ES-I3 (cell line): ENCODE results near the gene C21orf91.

Source experiments
- H3K36me3 ChIP-seq: 2 replicates; pipeline ENCODE4 v1.6.1; 2013; ENCODE audit warnings: mild to moderate bottlenecking, low read length, control low read depth, moderate library complexity; ENCODE audit not compliant: insufficient read depth
- H3K4me1 ChIP-seq: 2 replicates; pipeline ENCODE4 v1.6.1; 2013; ENCODE audit warnings: mild to moderate bottlenecking, control low read depth, low read length; ENCODE audit not compliant: insufficient read depth
- H3K9ac ChIP-seq: 2 replicates; pipeline ENCODE4 v1.6.1; 2013; ENCODE audit warnings: low read depth, mild to moderate bottlenecking, low read length, moderate library complexity
- H3K9me3 ChIP-seq: 2 replicates; pipeline ENCODE4 v1.6.1; 2013; ENCODE audit warnings: mild to moderate bottlenecking, low read length, moderate library complexity; ENCODE audit not compliant: control insufficient read depth, insufficient read depth

Gene C21orf91

GRCh38 chr21:17789656-17790055 lies 29.5 kb downstream of the C21orf91 start:
- peaks cover 34% of the 10 kb centered on the region for H3K36me3 ChIP-seq
- H3K9ac ChIP-seq, result no peak overlapping the region
- peaks cover 3% of the 10 kb centered on the region; the same call in 1 of the 2 replicates for H3K9me3 ChIP-seq
- no peaks in the 10 kb centered on the region for H3K4me1 ChIP-seq

DNA sequence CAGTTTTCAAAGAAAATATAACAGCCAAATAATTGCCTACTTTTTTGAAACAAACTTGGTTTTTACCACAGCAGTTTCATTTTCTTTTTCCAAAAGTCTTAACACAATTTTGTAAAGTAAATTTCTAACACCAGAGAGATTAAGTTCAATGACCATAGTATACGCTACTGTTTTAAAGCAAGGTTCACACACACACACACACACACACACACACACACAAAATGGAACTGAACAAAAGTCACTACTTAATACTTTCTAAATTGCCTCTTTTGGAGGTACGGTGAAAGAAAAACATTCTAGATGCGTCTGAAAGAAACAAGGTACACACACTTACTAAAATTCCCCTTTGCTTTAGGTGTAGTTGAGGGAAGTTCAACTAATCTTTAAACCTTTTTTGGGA lies 30.1 kb downstream of the C21orf91 start:
- Histone ChIP-seq H3K36me3 (peaks cover 34% of the 10 kb centered on the region), H3K9ac (no peak overlapping the region), H3K9me3 (peaks cover 3% of the 10 kb centered on the region; the same call in 1 of the 2 replicates), H3K4me1 (no peaks in the 10 kb centered on the region)

GRCh38 chr21:17786851-17787181 lies 32.3 kb downstream of the C21orf91 start:
- H3K36me3 ChIP-seq, result peaks cover 28% of the 10 kb centered on the region
- H3K9ac ChIP-seq, result no peak overlapping the region
- H3K9me3 ChIP-seq, result peaks cover 3% of the 10 kb centered on the region; the same call in 1 of the 2 replicates
- H3K4me1 ChIP-seq, result peaks cover 3% of the 10 kb centered on the region; the same call in 1 of the 2 replicates

DNA sequence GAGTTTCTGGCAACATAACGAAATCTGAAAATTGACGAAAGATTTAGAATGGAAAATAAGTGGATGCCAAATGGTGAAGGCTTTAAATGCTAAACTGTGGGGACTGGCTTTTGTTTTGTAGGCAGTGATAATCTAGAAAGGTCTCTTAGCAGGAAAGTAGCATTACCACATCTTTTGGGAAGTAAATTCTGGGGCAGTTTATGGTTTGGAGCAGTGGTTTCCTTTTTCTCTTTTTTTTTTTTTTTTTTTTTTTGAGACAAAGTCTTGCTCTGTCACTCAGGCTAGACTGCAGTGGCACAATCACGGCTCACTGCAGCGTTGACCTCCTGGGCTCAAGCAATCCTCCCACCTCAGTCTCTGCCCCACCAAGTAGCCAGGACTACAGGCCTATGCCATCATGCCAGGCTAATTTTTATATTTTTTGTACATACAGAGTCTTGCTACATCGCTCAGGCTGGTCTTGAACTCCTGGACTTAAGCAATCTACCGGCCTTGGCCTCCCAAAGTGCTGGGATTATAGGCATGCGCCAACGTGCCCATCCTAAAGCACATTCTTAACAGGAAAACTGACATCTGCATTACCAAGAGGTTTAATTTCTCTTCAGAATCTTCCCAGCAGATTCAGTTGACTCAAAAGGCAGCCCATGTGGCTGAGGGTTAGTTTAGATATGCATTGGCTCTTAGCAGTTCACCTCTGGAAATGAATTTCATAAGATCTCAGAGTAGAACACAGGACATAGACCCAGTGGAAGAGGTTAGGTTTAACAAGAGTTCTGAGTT lies 32.9 kb downstream of the C21orf91 start:
- peaks cover 3% of the 10 kb centered on the region; the same call in 1 of the 2 replicates for H3K4me1 ChIP-seq

DNA sequence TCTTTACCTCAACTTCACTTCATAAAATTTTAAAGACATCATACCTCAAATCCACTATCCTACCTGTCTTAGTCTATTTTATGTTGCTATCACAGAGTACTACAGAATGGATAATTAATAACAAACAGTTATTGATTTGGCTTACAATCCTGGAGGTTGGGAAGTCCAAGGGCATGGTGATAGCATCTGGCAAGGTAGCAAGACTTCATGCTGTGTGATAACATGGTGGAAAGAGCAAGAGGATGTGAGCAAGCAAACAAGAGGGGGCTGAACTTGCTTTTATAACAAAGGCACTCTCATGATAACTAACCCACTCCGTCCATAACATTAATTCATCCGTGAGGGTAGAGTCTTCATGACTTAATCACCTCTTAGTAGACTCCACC lies 33.8 kb downstream of the C21orf91 start:
- Histone ChIP-seq H3K4me1 (peaks cover 3% of the 10 kb centered on the region; the same call in 1 of the 2 replicates), H3K36me3 (peaks cover 28% of the 10 kb centered on the region)

More for the DNA sequence above, 32.9 kb downstream of the C21orf91 start:
- Histone ChIP-seq H3K36me3 (peaks cover 28% of the 10 kb centered on the region), H3K9me3 (peaks cover 3% of the 10 kb centered on the region; the same call in 1 of the 2 replicates), H3K9ac (no peak overlapping the region)

DNA sequence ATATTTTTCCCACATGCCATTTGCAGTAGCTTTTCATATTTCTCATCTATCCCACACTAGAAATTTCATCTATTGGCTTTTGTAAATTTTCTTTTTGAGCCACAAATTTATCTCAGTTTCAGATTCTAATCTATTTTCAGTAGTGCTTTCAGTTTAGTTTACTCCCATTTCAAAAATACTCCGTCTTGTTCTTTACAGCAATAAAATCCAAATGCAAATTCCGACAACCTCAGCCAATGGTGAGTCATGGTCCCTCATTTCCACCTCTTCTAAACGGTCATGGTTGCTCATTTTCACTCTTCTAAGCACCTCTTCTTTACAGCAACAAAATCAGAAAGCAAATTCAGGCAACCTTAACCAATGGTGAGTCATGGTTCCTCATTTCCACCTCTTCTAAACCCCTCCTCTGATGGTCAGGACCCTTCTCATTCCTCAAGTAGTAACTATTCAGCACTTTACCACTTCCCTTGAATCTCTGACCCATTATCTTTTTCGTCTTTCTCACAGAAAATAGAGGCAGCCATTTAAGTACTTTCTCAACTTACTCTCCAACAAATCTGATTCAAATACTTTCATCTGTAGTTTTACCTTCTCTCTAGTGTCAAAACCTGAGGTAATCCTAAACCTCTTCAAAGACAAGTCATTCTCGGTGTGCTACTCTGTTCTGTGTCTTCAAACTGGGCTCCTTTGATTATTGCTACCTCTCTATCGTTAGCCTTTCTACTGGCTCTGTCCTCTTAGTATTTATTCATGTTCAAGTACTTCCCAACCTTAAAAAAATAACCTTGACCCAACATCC lies 34.4 kb downstream of the C21orf91 start:
- Histone ChIP-seq H3K9me3 (peaks cover 3% of the 10 kb centered on the region; the same call in 1 of the 2 replicates), H3K9ac (no peak overlapping the region), H3K36me3 (peaks cover 28% of the 10 kb centered on the region), H3K4me1 (peaks cover 3% of the 10 kb centered on the region; the same call in 1 of the 2 replicates)

More for the DNA sequence above, 33.8 kb downstream of the C21orf91 start:
- Histone ChIP-seq H3K9me3 (peaks cover 3% of the 10 kb centered on the region; the same call in 1 of the 2 replicates), H3K9ac (no peak overlapping the region)

DNA sequence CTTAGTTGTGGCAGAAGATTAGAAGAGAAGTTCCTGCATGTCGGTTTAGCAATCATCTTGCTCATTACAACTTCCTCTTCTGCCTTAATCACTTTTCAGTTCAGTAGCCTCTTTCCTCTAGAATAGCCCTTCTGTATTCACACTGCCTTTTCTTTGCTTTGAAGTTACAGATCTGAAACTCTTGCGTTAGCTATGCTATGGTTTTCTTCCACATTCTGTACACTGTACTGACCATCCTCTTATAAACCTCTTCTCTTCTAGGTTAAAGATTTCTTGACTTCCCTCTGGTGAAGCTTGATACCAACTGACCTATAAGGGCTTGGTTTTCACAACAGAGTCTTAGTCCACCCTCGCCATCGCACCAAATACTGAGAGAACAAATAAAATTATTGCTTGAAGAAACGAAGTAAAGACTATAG lies 35.0 kb downstream of the C21orf91 start:
- Histone ChIP-seq H3K9ac (no peak overlapping the region), H3K36me3 (peaks cover 28% of the 10 kb centered on the region), H3K9me3 (peaks cover 3% of the 10 kb centered on the region; the same call in 1 of the 2 replicates), H3K4me1 (peaks cover 3% of the 10 kb centered on the region; the same call in 1 of the 2 replicates)

GRCh38 chr21:17783481-17784179 lies 35.5 kb downstream of the C21orf91 start:
- peaks cover 28% of the 10 kb centered on the region for H3K36me3 ChIP-seq
- H3K9ac ChIP-seq, result no peak overlapping the region
- H3K4me1 ChIP-seq, result peaks cover 3% of the 10 kb centered on the region; the same call in 1 of the 2 replicates
- H3K9me3 ChIP-seq, result peaks cover 3% of the 10 kb centered on the region; the same call in 1 of the 2 replicates

DNA sequence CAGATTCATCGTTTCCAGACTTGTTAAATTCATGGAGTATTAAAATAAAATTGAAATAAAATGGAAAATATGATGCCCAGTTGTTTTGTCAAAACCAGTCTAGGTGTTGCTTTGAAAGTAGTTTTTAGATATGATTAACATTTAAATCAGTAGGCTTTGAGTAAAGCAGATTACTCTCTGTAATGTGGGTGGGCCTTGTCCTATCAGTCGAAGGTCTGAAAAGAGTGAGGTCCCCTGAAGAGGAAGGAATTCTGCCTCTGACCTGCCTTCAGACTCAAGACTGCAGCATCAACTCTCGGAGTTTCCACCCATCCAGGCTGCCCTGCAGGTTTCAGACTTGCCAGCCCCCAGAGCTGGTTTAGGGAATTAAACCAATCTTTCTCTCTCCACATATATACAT lies 36.2 kb downstream of the C21orf91 start:
- H3K4me1 ChIP-seq, result peaks cover 3% of the 10 kb centered on the region; the same call in 1 of the 2 replicates
- no peak overlapping the region for H3K9ac ChIP-seq
- peaks cover 3% of the 10 kb centered on the region; the same call in 1 of the 2 replicates for H3K9me3 ChIP-seq
- peaks cover 28% of the 10 kb centered on the region for H3K36me3 ChIP-seq

GRCh38 chr21:17782051-17782450 lies 37.1 kb downstream of the C21orf91 start:
- H3K9ac ChIP-seq, result no peak overlapping the region
- H3K36me3 ChIP-seq, result peaks cover 25% of the 10 kb centered on the region
- H3K4me1 ChIP-seq, result peaks cover 3% of the 10 kb centered on the region; the same call in 1 of the 2 replicates
- H3K9me3 ChIP-seq, result peaks cover 3% of the 10 kb centered on the region; the same call in 1 of the 2 replicates

DNA sequence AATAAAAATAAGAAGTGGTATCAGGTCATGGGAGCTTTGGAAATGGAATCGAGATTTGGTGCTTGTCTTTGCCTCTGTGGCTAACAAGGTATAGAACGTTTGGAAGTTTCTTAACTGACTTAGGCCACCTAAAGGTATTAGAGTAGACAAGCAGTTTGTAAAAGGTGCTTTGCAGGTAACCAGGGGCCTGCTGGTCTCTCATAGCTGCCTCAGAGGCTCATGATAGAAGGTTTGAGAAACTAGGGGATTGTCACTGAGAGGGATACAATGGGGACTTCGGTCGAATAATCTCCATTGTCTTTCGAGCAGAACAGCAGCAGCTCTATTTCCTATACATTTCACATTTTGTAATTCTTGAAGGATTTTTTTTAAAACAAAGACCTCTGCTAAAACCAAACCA lies 37.6 kb downstream of the C21orf91 start:
- H3K9ac ChIP-seq, result no peak overlapping the region
- peaks cover 3% of the 10 kb centered on the region; the same call in 1 of the 2 replicates for H3K9me3 ChIP-seq
- peaks cover 3% of the 10 kb centered on the region; the same call in 1 of the 2 replicates for H3K4me1 ChIP-seq
- H3K36me3 ChIP-seq, result peaks cover 20% of the 10 kb centered on the region

DNA sequence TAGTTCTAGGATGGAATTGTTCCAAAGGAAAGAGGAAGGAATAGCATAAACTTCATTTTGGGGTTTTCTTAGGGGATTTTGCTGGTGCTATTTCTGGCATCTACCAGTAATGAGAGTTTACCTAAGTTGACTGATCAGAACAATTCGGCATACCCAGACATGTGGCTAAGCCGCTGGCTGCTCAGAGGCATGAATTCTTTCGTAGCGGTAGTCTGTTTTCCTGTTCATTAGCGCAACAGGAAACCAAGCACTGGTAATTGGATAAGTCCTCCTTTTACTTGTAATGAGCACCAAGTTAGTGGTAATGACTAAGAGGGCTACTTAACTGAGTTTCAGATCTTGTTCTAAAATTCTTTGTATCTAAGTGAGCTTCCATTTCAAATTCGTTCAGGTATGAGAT lies 38.6 kb downstream of the C21orf91 start:
- peaks cover 3% of the 10 kb centered on the region; the same call in 1 of the 2 replicates for H3K4me1 ChIP-seq
- H3K36me3 ChIP-seq, result peaks cover 10% of the 10 kb centered on the region
- H3K9me3 ChIP-seq, result peaks cover 2% of the 10 kb centered on the region; the same call in 1 of the 2 replicates
- no peak overlapping the region for H3K9ac ChIP-seq

DNA sequence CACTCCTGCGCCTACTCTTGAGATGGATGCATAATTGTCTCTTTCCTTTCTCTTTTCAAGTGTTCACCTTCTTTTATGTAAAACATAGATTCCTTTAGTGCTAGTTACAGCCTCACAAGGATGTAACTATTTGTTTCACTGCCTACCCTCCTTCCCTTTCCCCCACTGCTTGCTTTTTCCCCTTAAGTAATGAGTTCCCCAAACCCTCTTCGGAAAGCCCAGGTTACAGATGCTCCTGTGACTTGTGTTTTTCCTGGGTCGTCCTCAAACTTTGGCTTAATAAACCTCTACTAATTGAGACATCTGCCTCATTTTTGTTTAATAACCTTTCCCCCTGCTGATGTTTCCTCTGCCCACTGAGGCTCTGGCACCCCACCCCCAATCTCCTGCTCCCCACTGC lies 39.2 kb downstream of the C21orf91 start:
- H3K36me3 ChIP-seq, result peaks cover 7% of the 10 kb centered on the region
- H3K9ac ChIP-seq, result no peak overlapping the region
- no peaks in the 10 kb centered on the region for H3K9me3 ChIP-seq
- H3K4me1 ChIP-seq, result peaks cover 3% of the 10 kb centered on the region; the same call in 1 of the 2 replicates

DNA sequence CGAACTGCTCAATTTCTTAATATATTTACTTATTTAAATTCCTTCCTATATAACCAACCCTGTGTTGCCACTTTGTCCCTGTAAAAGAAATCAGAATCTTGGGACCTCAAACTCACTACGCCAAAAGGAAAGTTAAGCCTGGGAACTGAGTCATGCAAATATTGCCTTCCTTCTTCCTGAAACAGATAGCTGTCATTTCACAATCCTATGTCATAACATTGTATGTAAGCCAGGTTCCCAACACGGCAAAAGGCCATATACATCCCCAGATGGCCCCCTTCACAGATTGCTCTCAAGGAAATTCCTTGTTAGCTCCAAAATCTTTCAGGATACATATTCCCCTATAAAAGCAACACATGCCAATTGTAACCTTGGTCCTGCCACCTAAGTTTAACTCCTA lies 39.7 kb downstream of the C21orf91 start:
- peaks cover 4% of the 10 kb centered on the region for H3K36me3 ChIP-seq
- H3K9me3 ChIP-seq, result no peaks in the 10 kb centered on the region
- H3K9ac ChIP-seq, result no peak overlapping the region
- H3K4me1 ChIP-seq, result peaks cover 3% of the 10 kb centered on the region; the same call in 1 of the 2 replicates
